Endometrium (tissue), 2 donors: ENCODE results near the gene NKX6-2.
"Not testable (repeated sequence)": the region's sequence is repeated elsewhere in the genome, so short reads cannot be mapped to it uniquely, and the experiment has no call there.

Experiments
- FAIRE-seq: peaks from 2 replicates; lab custom pipeline; 2012; peaks lifted over from hg19 to GRCh38; lab: Jason Lieb, UNC
- donor health status: control.
- donor health status: control.

NKX6-2 gene

GRCh38 chr10:132779549-132780294 lies 6.2 kb downstream of the NKX6-2 start:
- FAIRE-seq, result no peak

DNA sequence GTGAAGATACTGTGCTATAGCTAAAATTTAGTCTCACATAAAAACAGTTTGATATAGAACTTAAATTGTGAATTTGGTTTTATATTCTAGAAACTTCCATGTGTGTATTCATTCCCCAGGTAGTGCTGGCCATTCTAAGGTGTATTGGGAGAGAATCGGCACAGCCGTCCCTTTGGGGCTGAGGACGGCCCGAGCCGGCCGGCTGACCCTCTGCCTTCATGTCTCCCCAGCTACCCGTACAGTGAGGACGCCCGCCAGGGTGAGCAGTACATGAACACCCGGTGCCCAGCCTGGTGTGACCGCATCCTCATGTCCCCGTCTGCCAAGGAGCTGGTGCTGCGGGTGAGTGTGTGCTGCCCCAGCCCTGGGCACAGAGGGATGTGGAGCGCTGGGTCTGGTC lies 8.5 kb downstream of the NKX6-2 start:
- FAIRE-seq, result no peak

DNA sequence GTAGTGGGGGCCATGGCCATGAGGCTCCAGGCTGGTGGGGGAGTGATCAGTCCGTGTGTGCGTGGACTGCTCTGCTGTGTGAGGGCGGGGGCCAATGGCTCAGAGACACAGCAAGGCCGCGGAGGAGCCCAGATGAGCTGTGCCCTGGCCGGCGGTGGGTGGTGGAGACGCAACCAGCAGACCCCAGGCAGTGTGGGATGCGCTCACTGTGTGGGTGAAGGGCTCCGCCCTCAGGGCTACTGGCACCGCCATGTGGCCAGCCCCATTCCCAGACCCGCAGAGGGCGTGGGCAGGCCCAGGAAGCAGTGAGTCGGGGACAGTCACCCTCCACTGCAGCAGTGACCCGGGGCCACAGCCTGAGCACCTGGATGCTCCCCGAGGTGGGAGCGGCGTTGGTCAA lies 9.1 kb downstream of the NKX6-2 start:
- FAIRE-seq, result no peak

DNA sequence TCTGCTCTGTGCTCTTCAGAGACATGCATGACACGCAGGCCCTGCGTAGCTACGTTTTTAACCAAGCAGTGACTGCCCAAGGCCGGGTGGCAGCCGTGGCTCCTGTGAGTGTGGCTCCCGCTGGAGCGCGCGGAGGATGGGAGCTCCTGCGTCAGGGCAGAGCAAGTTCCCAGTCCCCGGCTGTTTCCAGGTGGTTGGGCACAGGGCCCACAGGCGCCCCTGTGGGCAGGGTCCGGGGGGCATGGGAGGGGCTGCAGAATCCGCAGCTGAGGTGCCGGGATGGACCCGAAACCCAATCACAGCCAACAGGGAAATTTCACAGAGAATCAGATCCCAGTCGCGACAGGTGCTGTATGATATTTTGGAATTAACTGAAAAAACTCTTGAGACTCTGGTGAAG lies 9.8 kb downstream of the NKX6-2 start:
- FAIRE-seq, result no peak

DNA sequence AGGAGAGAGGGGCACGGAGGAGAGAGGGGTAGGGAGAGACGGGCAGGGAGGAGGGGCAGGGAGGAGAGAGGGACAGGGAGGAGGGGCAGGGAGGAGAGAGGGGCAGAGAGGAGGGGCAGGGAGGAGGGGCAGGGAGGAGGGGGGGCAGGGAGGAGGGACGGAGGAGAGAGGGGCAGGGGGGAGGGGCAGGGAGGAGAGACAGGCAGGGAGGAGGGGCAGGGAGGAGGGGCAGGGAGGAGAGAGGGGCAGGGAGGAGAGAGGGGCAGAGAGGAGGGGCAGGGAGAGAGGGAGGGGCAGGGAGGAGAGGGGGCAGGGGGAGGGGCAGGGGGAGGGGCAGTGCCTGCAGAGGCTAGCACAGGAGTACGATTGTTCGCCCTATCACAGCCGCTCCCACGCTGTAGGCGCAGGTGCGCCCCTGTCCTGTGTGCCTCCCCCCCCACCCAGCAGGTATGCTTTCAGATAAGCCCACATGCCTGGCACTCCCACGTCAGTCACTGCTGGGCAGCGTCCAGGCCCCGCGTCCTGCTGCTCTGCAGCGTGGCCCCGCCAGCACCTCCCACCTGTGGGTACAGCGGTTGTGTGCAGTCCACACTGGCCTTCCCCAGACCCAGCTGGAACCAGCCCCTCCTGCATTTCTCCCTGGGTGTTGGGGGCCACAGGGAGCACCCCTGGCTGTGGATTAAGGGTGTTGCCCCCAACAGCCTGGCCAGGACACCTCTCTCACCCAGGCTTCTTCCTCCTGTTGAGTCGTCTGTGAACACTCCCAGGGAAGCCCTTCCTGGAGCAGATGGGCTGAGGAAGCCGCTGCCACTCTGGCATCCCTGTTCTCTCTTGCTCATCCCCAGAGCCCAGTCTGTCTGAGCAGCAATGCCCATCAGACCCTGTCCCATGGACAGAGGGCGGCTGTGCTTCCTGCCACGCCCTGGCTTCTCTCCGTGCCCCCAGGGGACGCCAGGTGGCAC lies 10.8 kb downstream of the NKX6-2 start:
- no peak for FAIRE-seq

GRCh38 chr10:132774181-132774901 lies 11.6 kb downstream of the NKX6-2 start:
- no peak for FAIRE-seq

DNA sequence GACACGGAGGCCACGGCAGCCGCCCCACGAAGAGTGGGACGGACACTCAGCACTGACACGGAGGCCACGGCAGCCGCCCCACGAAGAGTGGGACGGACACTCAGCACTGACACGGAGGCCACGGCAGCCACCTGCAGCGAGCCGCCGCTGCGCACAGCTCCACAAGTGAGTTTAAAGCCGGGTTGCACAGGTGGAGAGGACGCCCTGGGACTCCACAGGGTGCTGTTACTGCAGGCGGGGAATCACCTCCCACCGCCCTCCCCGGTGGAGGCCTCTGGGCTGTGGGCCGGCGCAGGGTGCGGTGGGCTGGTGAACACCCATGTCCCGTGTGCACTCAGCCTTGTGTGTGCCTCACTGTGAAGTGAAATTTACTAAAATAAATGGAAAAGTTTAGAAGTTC lies 13.1 kb downstream of the NKX6-2 start:
- not testable (repeated sequence) for FAIRE-seq

DNA sequence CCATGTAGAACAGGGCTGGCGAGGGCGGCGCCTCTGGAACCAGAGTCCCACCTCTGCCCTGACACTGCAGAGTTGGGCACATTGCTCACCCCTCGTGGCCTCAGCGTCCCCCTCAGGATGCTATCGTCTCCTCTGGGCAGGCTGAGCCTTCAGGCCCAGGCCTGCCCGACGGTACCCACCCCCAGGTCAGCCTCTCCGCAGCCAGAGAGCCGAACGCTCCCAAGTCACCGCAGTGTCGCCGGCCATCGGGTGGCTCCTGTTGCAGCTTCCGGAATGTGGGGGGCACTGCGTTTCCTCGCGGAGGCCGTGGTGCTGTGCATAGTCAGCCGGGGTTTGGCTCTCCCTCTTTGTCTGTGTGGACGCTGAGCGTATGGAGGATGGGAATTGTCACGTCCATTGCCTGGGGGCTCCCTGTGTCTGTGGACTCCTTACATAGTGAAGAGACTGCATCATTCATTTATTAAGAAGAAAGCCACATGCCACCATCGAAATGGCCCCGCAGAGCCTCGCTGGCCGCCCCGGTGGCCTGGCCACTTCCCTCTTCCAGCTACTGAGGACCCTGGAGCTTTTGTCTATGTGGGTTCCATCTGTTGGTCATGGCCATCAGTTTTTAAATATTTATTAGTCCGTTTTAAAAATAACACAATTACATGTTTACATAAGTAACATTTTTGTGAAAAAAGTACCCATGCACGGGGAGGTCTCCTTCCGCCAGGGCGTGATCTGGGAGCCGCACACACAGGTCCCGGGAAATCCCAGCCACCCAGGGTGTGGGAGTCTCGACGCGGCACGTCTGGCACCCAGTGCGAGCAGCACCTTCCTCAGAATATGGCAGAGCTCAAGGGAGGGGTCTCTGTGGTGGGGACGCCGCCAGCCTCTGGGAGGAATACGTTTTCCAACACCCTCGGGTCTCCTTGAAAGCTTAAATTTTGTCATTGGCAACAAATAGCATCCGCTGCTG lies 15.6 kb downstream of the NKX6-2 start:
- no peak for FAIRE-seq

DNA sequence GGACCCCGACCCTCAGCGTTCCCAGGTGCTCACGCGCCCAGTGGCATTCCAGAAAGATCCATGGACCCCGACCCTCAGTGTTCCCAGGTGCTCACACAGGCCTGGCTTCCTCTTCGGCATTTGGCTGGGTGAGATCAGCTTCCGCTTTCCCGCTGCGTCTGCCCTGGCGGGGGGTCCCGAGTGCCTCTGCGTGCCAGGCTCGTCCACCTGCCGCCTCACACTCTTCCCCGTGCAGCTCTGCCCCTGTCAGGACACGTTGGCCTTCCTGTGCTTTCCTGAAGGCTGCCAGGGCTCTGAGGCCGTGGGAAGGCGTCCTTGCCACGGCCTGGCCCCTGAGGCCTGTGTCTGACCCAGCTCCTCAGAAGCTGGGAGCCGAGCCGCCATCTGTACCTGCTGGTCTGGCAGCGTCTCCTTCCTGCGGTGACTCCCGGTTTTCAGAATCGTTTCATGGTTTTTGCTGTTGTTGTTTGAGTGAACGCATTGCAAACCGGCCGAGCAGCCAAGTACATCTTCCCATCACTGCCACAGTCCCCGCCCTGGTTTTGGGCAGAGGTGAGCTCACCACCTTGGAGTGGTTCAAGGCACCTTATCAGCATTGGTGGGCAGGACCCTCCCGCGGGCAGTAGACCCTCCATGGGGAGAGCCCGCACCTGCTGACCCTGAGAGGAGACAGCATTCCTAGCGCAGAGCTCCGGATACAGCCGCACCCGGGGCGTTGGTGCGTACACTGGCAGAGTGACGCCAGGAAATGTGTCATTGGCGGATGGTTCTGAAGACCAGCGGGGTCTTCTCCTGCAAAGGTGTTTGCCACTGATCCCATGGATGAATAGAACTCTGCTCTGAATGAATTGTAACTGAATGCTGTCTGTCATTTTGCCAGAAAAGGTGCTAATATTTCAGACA lies 17.4 kb downstream of the NKX6-2 start:
- no peak for FAIRE-seq

- FAIRE-seq, result no peak
Measured at GRCh38 chr10:132766291-132766690, 19.7 kb downstream of the NKX6-2 start.

DNA sequence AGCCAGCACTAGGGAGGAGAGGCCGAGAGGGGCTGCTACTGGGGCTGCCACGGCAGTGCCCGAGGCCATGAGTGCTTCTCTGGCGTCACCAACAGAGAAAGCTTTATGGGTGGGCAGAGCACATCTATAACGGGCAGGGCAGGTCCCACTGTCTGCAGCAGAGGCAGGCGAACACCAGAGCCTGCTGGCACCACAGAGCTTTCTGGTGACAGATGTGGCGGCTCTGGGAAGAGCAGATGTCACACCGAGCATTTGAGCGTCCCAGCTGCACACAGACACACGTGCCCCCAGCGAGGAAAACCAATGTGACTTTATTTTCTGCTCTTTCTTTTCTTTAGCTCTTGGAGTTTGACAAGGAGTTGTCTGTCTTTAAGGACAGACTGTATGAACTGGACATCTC lies 20.5 kb downstream of the NKX6-2 start:
- FAIRE-seq, result no peak

GRCh38 chr10:132764108-132764507 lies 21.8 kb downstream of the NKX6-2 start:
- FAIRE-seq, result no peak

DNA sequence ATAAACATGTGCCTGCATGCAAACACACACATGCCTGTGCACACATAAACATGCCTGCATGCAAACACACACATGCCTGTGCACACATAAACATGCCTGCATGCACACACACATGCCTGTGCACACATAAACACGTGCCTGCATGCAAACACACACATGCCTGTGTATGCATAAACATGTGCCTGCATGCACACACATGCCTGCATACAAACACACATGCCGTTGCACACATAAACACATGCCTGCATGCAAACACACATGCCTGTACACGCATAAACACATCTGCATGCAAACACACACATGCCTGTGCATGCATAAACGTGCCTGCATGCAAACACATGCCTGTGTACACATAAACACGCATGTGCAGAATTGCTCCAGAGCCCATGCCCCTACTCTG lies 22.4 kb downstream of the NKX6-2 start:
- FAIRE-seq, result no peak

DNA sequence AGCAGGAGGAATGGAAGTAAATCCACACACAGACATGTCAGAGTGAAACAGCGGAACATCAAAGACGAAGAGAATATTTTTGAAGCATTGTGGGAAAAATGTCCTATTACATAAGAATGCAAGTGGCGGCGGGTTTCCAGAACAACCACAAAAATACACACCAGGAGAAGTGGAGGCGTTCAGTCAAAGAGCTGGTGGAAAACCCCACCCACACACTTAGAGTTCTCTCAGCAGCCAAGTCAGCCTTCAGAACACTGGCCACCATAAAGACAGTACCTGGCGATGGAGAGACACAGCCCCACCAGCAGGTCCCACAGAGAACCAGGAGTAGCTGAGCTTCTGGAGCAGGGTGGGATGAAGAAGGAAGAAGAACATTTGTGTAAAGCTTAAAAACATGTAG lies 23.7 kb downstream of the NKX6-2 start:
- FAIRE-seq, result no peak

- no peak for FAIRE-seq
Measured at GRCh38 chr10:132761395-132762060, 24.4 kb downstream of the NKX6-2 start.

DNA sequence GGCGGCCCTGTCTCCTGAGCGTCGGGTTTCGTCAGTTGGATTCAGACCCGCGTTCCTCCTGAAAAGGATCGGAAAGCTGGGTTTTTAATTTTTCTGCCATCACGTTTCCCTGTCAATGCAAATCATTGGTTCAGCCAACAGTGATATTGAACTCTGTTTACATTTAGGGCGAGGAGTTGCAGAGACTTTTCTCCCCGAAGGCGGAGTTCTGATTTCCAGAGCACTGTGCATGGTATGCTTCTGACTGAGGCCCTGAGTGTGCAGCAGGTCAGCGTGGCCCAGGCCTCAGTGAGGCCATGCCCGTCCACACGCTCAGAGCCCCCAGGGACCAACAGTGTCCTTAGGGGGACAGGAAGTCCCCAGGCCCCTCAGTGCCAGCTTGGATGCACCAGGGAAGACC lies 27.1 kb downstream of the NKX6-2 start:
- FAIRE-seq, result no peak

DNA sequence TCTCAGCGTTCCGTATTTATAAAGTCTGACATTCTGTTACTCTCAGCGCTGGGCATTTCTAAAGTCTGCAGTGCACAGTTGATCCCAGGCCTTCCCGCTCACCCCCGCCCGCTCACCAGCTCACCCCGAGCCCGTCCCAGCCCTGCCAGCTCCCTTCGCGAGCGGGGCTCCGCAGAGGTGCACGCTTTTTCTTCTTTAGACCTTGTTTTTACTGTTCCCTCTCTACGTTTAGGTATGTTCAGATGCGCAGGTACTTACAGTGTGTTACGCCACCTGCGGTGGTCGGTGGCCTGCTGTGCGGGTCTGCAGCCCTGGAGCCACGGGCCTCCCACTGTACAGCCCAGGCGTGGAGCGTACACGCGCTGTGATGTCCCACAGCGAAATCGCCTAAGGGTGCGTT lies 28.8 kb downstream of the NKX6-2 start:
- no peak for FAIRE-seq

GRCh38 chr10:132756591-132756990 lies 29.4 kb downstream of the NKX6-2 start:
- no peak for FAIRE-seq

DNA sequence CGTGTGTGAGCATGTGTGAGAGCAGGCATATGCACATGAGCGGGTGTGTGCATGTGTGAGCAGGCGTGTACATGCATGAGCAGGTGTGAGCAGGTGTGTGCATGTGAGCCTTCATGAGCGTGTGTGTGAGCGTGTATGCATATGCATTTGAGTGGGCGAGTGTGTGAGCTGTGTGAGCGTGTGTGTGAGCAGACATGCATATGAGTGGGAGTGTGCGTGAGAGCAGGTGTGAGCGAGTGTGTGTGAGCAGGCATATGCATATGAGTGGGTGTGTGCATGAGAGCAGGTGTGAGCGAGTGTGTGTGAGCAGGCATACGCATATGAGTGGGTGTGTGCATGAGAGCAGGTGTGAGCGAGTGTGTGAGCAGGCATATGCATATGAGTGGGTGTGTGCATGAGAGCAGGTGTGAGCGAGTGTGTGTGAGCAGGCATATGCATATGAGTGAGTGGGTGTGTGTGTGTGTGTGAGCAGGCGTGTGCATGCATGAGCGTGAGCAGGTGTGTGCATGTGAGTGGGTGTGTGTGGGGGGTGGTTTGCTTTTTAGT lies 30.7 kb downstream of the NKX6-2 start:
- no peak for FAIRE-seq

DNA sequence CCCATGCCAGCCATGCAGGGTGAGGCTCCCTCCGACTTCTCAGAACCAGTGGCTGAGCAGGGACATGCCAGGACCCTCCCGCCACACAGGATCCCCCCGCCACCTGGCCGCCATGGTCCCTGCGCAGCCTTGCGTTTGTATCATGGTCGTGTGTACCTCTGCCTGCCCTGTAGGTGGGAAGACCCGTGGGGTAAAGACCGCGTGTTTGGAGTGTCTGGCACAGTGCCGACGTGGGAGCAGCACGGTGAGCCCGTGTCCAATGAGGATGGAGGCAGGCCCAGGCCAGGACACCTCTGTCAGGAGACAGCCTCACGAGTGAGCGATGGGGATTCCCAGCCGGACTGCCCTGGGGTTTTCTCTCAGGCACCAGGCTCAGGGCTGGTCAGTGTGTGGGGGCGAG lies 31.9 kb downstream of the NKX6-2 start:
- FAIRE-seq, result no peak
